Activated naive CD4-positive, alpha-beta T cell treated with anti-CD3 and anti-CD28 coated beads, Interleukin-2, amount 50 U/mL, for 24 hours (primary cell): Measurements from ENCODE around the gene SPINT4.
A peak's percentile ranks its signal among the peaks of the same experiment; 100 is the strongest.
"Not testable (repeated sequence)": the region's sequence is repeated elsewhere in the genome, so short reads cannot be mapped to it uniquely, and the experiment has no call there.

ENCODE experiments used
- H3K27ac Mint-ChIP-seq: one replicate; pipeline ENCODE4 v1.8.0; 2021; ENCODE audit warnings: mild to moderate bottlenecking, mixed read lengths
- H3K27me3 Mint-ChIP-seq: one replicate; pipeline ENCODE4 v1.8.0; 2021; ENCODE audit warnings: mixed read lengths
- H3K36me3 Mint-ChIP-seq: one replicate; pipeline ENCODE4 v1.8.0; 2021; ENCODE audit warnings: mixed read lengths
- H3K4me1 Mint-ChIP-seq: one replicate; pipeline ENCODE4 v1.8.0; 2021; ENCODE audit warnings: mixed read lengths
- H3K4me3 Mint-ChIP-seq: one replicate; pipeline ENCODE4 v1.8.0; 2021; ENCODE audit warnings: mild to moderate bottlenecking, mixed read lengths
- H3K9me3 Mint-ChIP-seq: one replicate; pipeline ENCODE4 v1.8.0; 2021; ENCODE audit warnings: mixed read lengths

Gene SPINT4

GRCh38 chr20:45745015-45745414 is 22.9 kb downstream of the SPINT4 start:
- H3K27ac Mint-ChIP-seq = no peak overlapping the region
- peaks cover 7% of the 10 kb centered on the region for H3K27me3 Mint-ChIP-seq
- no peak overlapping the region for H3K4me3 Mint-ChIP-seq
- no peaks in the 10 kb centered on the region for H3K4me1 Mint-ChIP-seq
- no peaks in the 10 kb centered on the region for H3K9me3 Mint-ChIP-seq
- no peaks in the 10 kb centered on the region for H3K36me3 Mint-ChIP-seq

- peaks cover 11% of the 10 kb centered on the region for H3K4me1 Mint-ChIP-seq
- no peak overlapping the region for H3K27ac Mint-ChIP-seq
- no peaks in the 10 kb centered on the region for H3K36me3 Mint-ChIP-seq
- H3K27me3 Mint-ChIP-seq = peaks cover 10% of the 10 kb centered on the region
- H3K9me3 Mint-ChIP-seq = peaks cover 7% of the 10 kb centered on the region
- no peak overlapping the region for H3K4me3 Mint-ChIP-seq
These were observed 29.6 kb downstream of the SPINT4 start for GRCh38 chr20:45751721-45752120.

- Mint-ChIP-seq H3K4me1 (peaks cover 11% of the 10 kb centered on the region), H3K27ac (no peak overlapping the region), H3K27me3 (peaks cover 8% of the 10 kb centered on the region), H3K4me3 (peak overlapping the region; percentile 8), H3K36me3 (no peaks in the 10 kb centered on the region), H3K9me3 (peaks cover 7% of the 10 kb centered on the region)
These were observed 30.6 kb downstream of the SPINT4 start for GRCh38 chr20:45752746-45753145.

- Mint-ChIP-seq H3K4me3 (no peak overlapping the region), H3K27me3 (peaks cover 3% of the 10 kb centered on the region), H3K9me3 (peaks cover 7% of the 10 kb centered on the region)
These were observed 35.9 kb downstream of the SPINT4 start for GRCh38 chr20:45758096-45758495.

GRCh38 chr20:45759921-45760320 is 37.8 kb downstream of the SPINT4 start:
- H3K4me1 Mint-ChIP-seq, H3K9me3 Mint-ChIP-seq, H3K36me3 Mint-ChIP-seq, H3K27ac Mint-ChIP-seq, H3K27me3 Mint-ChIP-seq, H3K4me3 Mint-ChIP-seq: not testable (repeated sequence)

More at GRCh38 chr20:45758096-45758495, 35.9 kb downstream of the SPINT4 start:
- Mint-ChIP-seq H3K4me1 (no peaks in the 10 kb centered on the region), H3K27ac (no peak overlapping the region), H3K36me3 (no peaks in the 10 kb centered on the region)

GRCh38 chr20:45761966-45762365 is 39.8 kb downstream of the SPINT4 start:
- not testable (repeated sequence) for H3K27ac Mint-ChIP-seq, H3K4me3 Mint-ChIP-seq, H3K9me3 Mint-ChIP-seq, H3K27me3 Mint-ChIP-seq, H3K36me3 Mint-ChIP-seq, H3K4me1 Mint-ChIP-seq

- not testable (repeated sequence) for H3K27ac Mint-ChIP-seq, H3K9me3 Mint-ChIP-seq, H3K4me3 Mint-ChIP-seq, H3K4me1 Mint-ChIP-seq, H3K36me3 Mint-ChIP-seq, H3K27me3 Mint-ChIP-seq
These were observed 42.6 kb downstream of the SPINT4 start for GRCh38 chr20:45764618-45765282.

- no peak overlapping the region for H3K27ac Mint-ChIP-seq
- no peaks in the 10 kb centered on the region for H3K36me3 Mint-ChIP-seq
- no peaks in the 10 kb centered on the region for H3K4me1 Mint-ChIP-seq
- H3K9me3 Mint-ChIP-seq = no peaks in the 10 kb centered on the region
- H3K27me3 Mint-ChIP-seq = no peaks in the 10 kb centered on the region
- H3K4me3 Mint-ChIP-seq = no peak overlapping the region
These were observed 43.2 kb downstream of the SPINT4 start for GRCh38 chr20:45765307-45765875.

GRCh38 chr20:45765980-45766379 is 43.8 kb downstream of the SPINT4 start:
- Mint-ChIP-seq H3K9me3 (no peaks in the 10 kb centered on the region), H3K27ac (no peak overlapping the region), H3K36me3 (no peaks in the 10 kb centered on the region), H3K4me3 (no peak overlapping the region), H3K4me1 (peaks cover 2% of the 10 kb centered on the region), H3K27me3 (no peaks in the 10 kb centered on the region)

GRCh38 chr20:45768479-45768878 is 46.3 kb downstream of the SPINT4 start:
- H3K9me3 Mint-ChIP-seq = no peaks in the 10 kb centered on the region
- H3K36me3 Mint-ChIP-seq = no peaks in the 10 kb centered on the region
- H3K4me1 Mint-ChIP-seq = peaks cover 4% of the 10 kb centered on the region
- no peak overlapping the region for H3K27ac Mint-ChIP-seq
- no peak overlapping the region for H3K4me3 Mint-ChIP-seq
- no peaks in the 10 kb centered on the region for H3K27me3 Mint-ChIP-seq

- peaks cover 4% of the 10 kb centered on the region for H3K4me1 Mint-ChIP-seq
- H3K9me3 Mint-ChIP-seq = no peaks in the 10 kb centered on the region
- H3K27me3 Mint-ChIP-seq = peaks cover 3% of the 10 kb centered on the region
- no peak overlapping the region for H3K4me3 Mint-ChIP-seq
- no peaks in the 10 kb centered on the region for H3K36me3 Mint-ChIP-seq
- H3K27ac Mint-ChIP-seq = peak overlapping the region; percentile 62
These were observed 49.1 kb downstream of the SPINT4 start for GRCh38 chr20:45771182-45771759.

GRCh38 chr20:45772693-45773092 is 50.5 kb downstream of the SPINT4 start:
- Mint-ChIP-seq H3K27me3 (peaks cover 3% of the 10 kb centered on the region), H3K4me3 (no peak overlapping the region), H3K27ac (no peak overlapping the region), H3K9me3 (no peaks in the 10 kb centered on the region), H3K36me3 (no peaks in the 10 kb centered on the region), H3K4me1 (peaks cover 4% of the 10 kb centered on the region)

- Mint-ChIP-seq H3K27ac (no peak overlapping the region), H3K4me1 (peaks cover 4% of the 10 kb centered on the region), H3K27me3 (peaks cover 3% of the 10 kb centered on the region), H3K9me3 (no peaks in the 10 kb centered on the region), H3K4me3 (no peak overlapping the region), H3K36me3 (no peaks in the 10 kb centered on the region)
These were observed 52.8 kb downstream of the SPINT4 start for GRCh38 chr20:45774945-45775344.

- H3K27ac Mint-ChIP-seq = no peak overlapping the region
- H3K4me1 Mint-ChIP-seq = peaks cover 4% of the 10 kb centered on the region
These were observed 53.3 kb downstream of the SPINT4 start for GRCh38 chr20:45775411-45775810.

More at GRCh38 chr20:45775411-45775810, 53.3 kb downstream of the SPINT4 start:
- Mint-ChIP-seq H3K36me3 (no peaks in the 10 kb centered on the region), H3K4me3 (no peak overlapping the region), H3K9me3 (no peaks in the 10 kb centered on the region), H3K27me3 (peaks cover 3% of the 10 kb centered on the region)
